Hepatocyte (in vitro differentiated cells): ENCODE measurements around the gene ADAP1.

Experiments used
- EZH2 ChIP-seq: fragments of 200-600 bp; sonication (generic); IDR thresholded peaks from 2 replicates; pipeline ENCODE4 v1.6.1; 2016; ENCODE audit warnings: antibody characterized with exemption, mild to moderate bottlenecking, borderline replicate concordance
- TF ChIP-seq, protein P1 (sequence below): fragments of 200-600 bp; sonication (generic); IDR thresholded peaks from 2 replicates; pipeline ENCODE4 v1.5.1; 2016; ENCODE audit warnings: antibody characterized with exemption, mild to moderate bottlenecking; ENCODE audit not compliant: poor library complexity

GRCh38 chr7:994592-995308 lies 40.3 kb upstream of the ADAP1 start:
- TF ChIP-seq, protein P1, sequence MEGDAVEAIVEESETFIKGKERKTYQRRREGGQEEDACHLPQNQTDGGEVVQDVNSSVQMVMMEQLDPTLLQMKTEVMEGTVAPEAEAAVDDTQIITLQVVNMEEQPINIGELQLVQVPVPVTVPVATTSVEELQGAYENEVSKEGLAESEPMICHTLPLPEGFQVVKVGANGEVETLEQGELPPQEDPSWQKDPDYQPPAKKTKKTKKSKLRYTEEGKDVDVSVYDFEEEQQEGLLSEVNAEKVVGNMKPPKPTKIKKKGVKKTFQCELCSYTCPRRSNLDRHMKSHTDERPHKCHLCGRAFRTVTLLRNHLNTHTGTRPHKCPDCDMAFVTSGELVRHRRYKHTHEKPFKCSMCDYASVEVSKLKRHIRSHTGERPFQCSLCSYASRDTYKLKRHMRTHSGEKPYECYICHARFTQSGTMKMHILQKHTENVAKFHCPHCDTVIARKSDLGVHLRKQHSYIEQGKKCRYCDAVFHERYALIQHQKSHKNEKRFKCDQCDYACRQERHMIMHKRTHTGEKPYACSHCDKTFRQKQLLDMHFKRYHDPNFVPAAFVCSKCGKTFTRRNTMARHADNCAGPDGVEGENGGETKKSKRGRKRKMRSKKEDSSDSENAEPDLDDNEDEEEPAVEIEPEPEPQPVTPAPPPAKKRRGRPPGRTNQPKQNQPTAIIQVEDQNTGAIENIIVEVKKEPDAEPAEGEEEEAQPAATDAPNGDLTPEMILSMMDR = no peak
- TF ChIP-seq EZH2 = no peak
